BE2C (cell line): Measurements from ENCODE around the gene NPR3.

Source experiments
- DNase-seq: peaks from one replicate; pipeline ENCODE4 v3.0.0-alpha.2; 2020
- H3K27me3 ChIP-seq: fragments of 250-450 bp; sonication (Bioruptor Pico); 2 replicates; pipeline ENCODE4 v1.5.1; 2020; ENCODE audit warnings: mild to moderate bottlenecking
- H3K36me3 ChIP-seq: fragments of 250-450 bp; sonication (Bioruptor Pico); 2 replicates; pipeline ENCODE4 v1.5.1; 2020; ENCODE audit warnings: mild to moderate bottlenecking
- H3K4me1 ChIP-seq: fragments of 250-450 bp; sonication (Bioruptor Pico); 2 replicates; pipeline ENCODE4 v1.5.1; 2020
- H3K4me3 ChIP-seq: 2 replicates; pipeline ENCODE4 v1.5.1; 2011; ENCODE audit warnings: low read depth, low read length
- H3K9me3 ChIP-seq: fragments of 250-450 bp; sonication (Bioruptor Pico); 2 replicates; pipeline ENCODE4 v1.5.1; 2020
- TF ChIP-seq, protein P1 (sequence below): IDR thresholded peaks from 2 replicates; pipeline ENCODE4 v1.5.1; 2012; ENCODE audit warnings: mild to moderate bottlenecking, low read depth, low read length

The NPR3 gene

DNA sequence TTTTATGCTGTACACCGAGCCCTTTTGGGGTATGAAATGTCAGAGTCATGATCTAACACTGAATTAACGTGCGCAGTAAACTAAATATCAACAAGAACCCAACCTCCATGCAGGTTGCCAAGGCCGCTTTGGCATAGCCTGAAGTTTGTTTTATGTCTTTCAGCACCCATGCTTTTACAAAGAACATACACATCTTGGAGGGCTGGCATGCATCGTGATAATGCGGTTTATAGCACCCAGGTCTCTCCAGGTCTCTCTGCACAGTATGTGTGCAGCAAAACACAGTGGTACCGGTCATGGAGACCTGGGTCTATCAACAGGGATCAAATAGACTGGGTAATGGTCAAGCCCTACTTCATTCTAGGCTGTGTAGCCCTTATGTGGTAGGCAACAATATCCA lies 11.8 kb downstream of the NPR3 start:
- H3K9me3 ChIP-seq: no peaks in the 10 kb centered on the region
- TF ChIP-seq, protein P1, sequence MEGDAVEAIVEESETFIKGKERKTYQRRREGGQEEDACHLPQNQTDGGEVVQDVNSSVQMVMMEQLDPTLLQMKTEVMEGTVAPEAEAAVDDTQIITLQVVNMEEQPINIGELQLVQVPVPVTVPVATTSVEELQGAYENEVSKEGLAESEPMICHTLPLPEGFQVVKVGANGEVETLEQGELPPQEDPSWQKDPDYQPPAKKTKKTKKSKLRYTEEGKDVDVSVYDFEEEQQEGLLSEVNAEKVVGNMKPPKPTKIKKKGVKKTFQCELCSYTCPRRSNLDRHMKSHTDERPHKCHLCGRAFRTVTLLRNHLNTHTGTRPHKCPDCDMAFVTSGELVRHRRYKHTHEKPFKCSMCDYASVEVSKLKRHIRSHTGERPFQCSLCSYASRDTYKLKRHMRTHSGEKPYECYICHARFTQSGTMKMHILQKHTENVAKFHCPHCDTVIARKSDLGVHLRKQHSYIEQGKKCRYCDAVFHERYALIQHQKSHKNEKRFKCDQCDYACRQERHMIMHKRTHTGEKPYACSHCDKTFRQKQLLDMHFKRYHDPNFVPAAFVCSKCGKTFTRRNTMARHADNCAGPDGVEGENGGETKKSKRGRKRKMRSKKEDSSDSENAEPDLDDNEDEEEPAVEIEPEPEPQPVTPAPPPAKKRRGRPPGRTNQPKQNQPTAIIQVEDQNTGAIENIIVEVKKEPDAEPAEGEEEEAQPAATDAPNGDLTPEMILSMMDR: no peak
- H3K27me3 ChIP-seq: peaks cover 6% of the 10 kb centered on the region
- no peaks in the 10 kb centered on the region for H3K36me3 ChIP-seq
- no peaks in the 10 kb centered on the region for H3K4me1 ChIP-seq
- DNase-seq: no peak
- no peak overlapping the region for H3K4me3 ChIP-seq

DNA sequence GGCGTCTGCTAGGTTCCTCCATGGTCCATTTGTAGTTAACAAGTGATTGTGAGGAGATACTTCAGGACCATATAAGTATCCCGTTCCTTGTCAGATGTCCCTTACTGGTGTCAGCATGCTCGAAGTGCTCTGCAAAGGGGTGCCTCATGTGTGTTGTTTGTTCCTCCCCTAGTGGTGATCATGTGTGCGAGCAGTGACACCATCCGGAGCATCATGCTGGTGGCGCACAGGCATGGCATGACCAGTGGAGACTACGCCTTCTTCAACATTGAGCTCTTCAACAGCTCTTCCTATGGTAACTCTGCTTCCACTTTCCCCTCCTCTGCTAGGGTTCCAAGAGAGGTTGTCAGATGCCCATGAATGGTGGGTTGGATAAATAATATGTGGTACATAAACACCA lies 13.4 kb downstream of the NPR3 start:
- Histone ChIP-seq H3K36me3 (no peaks in the 10 kb centered on the region), H3K4me3 (no peak overlapping the region), H3K9me3 (no peaks in the 10 kb centered on the region), H3K4me1 (no peaks in the 10 kb centered on the region), H3K27me3 (peaks cover 6% of the 10 kb centered on the region)
- DNase-seq: no peak
- TF ChIP-seq, protein P1: 0 out of 2 replicates have a peak, but pooled peaks have one; percentile 7

DNA sequence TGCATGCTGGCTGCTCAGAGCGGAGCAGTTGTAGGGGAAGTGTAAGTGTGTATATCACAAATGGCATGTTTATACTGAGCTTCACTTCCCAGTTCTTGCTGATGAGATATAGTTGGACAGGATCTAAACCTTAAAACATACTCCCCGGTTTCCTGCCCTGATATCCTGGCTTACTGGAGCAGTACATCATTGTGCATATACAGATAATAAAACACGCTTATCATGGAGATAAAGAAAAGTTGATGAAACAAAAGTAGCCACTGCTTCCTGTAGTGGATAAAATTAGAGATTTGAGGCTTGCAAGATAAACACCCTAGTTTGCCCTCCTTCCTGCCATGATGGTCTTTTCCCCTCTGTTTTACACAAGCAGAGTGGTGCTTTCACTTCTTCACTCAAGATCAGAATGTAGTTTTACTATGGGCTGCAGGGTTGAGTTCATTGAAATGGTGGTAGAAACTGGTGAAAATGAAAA lies 15.0 kb downstream of the NPR3 start:
- Histone ChIP-seq H3K27me3 (peaks cover 6% of the 10 kb centered on the region), H3K9me3 (no peaks in the 10 kb centered on the region), H3K4me1 (no peaks in the 10 kb centered on the region), H3K4me3 (no peak overlapping the region), H3K36me3 (no peaks in the 10 kb centered on the region)
- TF ChIP-seq, protein P1: no peak
- DNase-seq: no peak

DNA sequence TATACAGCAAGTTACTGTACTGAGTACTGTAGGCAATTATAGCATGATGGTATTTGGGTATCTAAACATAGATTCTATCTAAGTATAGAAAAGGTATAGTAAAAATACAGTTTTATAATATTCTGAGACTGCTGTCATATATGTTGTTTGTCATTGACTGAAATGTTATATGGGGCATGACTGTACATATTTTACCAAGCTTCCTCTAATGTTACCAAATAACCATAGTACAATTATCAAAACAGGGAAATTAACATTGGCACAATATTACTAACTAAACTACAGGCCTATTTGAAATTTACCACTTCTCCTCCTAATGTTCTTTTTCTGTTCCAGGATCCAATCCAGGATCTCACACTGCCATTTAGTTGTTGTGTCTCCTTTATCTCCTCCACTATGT lies 18.5 kb downstream of the NPR3 start:
- H3K9me3 ChIP-seq: no peaks in the 10 kb centered on the region
- TF ChIP-seq, protein P1: no peak
- H3K27me3 ChIP-seq: no peaks in the 10 kb centered on the region; the same call in 1 of the 2 replicates
- DNase-seq: no peak
- H3K36me3 ChIP-seq: no peaks in the 10 kb centered on the region
- no peaks in the 10 kb centered on the region for H3K4me1 ChIP-seq
- H3K4me3 ChIP-seq: no peak overlapping the region

DNA sequence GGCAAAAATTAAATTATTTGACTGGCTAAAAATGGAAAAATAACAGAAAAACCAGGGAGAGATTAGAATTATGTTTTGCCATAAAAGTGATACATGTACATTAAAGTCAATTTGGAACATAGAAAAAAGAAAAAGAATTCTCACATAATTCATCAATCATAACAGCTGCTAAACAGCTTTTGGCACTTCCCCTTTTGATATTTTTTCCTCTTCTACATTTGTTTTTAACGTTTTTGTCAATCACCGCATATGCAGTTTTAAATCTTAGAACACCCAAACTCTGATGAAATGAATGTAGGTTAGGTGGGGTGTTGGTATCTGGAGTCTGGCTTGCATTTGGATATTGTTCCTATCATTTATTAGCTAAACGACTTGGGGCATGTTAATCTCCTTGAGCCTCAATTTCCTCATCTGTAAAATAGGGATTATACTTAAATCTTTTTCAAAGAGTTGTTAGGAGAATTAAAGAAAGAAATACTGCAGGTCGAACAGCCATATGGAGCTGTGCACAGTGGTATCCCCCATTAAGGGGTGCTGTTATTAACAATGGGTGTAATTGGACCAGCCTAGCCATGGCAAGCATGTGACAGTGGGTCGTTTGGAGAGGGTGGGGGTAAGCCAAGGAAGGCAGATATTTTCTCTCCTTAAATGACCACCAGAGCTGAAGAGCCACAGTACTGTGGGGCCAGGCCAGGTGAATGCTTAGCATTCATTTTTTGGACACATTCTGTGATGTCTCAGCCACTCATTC lies 22.6 kb downstream of the NPR3 start:
- DNase-seq: no peak
- TF ChIP-seq, protein P1: no peak
- H3K4me1 ChIP-seq: no peaks in the 10 kb centered on the region
- H3K4me3 ChIP-seq: no peak overlapping the region
- H3K9me3 ChIP-seq: no peaks in the 10 kb centered on the region
- H3K36me3 ChIP-seq: no peaks in the 10 kb centered on the region
- H3K27me3 ChIP-seq: no peaks in the 10 kb centered on the region

DNA sequence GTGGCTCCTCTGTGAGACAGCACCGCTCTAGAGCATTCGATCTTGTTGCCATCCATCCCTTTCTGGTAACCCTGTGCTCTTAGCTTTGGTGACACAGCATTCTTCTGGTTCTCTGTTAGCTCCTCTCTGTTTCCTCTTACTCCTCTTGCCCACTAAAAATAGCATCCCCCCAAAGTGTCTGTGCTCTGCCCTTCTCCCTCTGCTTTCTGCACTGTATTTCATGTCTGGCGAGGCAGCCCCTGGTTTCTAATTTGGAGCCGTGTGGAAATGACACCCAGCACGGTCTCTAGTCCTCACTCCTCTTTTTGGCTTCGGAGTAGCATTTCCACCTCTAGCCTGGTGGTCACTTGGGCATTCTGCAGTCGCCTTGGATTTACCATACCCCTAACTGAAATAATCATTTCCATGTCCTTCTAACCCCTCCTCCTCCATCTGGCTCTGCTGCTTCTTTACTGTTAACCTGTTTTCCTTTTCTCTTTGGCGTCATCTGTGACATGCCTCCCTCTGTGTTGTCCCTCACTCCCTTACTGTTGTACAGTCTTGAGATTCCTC lies 23.8 kb downstream of the NPR3 start:
- DNase-seq: no peak
- TF ChIP-seq, protein P1: no peak
- Histone ChIP-seq H3K4me3 (no peak overlapping the region), H3K4me1 (no peaks in the 10 kb centered on the region), H3K27me3 (no peaks in the 10 kb centered on the region), H3K9me3 (no peaks in the 10 kb centered on the region), H3K36me3 (no peaks in the 10 kb centered on the region)
